Transverse colon (tissue), 4 donors: ENCODE measurements around the gene WSCD2. TPM values are rescaled to one million over a fixed set of nuclear protein-coding genes. Genes with fewer than 3 reads are reported as not detected.

Source experiments
- DNase-seq: peaks from one replicate; pipeline ENCODE4 v3.0.0-alpha.2; 2019
- H3K27ac ChIP-seq, 4 donors: fragments of 200-600 bp; sonication (generic); 2 replicates each; pipeline ENCODE4 v1.5.1; 2016 to 2018; ENCODE audit warnings: inconsistent platforms in 4 of 4
- H3K27me3 ChIP-seq: fragments of 200-600 bp; sonication (generic); 2 replicates; pipeline ENCODE4 v1.5.1; 2017; ENCODE audit warnings: inconsistent platforms
- H3K36me3 ChIP-seq, 4 donors: fragments of 200-600 bp; sonication (generic); 2 replicates each; pipeline ENCODE4 v1.5.1; 2017 to 2019; ENCODE audit warnings: inconsistent platforms in 4 of 4
- H3K4me1 ChIP-seq, 4 donors: fragments of 200-600 bp; sonication (generic); 2 replicates each; pipeline ENCODE4 v1.5.1; 2017 to 2020; ENCODE audit warnings: inconsistent platforms in 4 of 4
- H3K4me3 ChIP-seq, 4 donors: fragments of 200-600 bp; sonication (generic); 1 replicate in 1 of 4; 2 replicates in 3 of 4; pipeline versions ENCODE4 v1.5.1 to v1.6.1; 2017 to 2019; ENCODE audit warnings: inconsistent platforms in 4 of 4
- H3K9me3 ChIP-seq, 2 donors: fragments of 200-600 bp; sonication (generic); 2 replicates each; pipeline ENCODE4 v1.5.1; 2017 to 2019; ENCODE audit warnings: inconsistent platforms in 2 of 2
- EP300 ChIP-seq: sonication (generic); formaldehyde crosslinking; IDR thresholded peaks from one replicate; pipeline ENCODE4 v1.6.1; 2017; ENCODE audit warnings: antibody characterized with exemption, low read depth
- POLR2A ChIP-seq: fragments of 450-650 bp; IDR thresholded peaks from one replicate; pipeline ENCODE4 v1.6.1; 2016; ENCODE audit warnings: antibody characterized with exemption, mild to moderate bottlenecking, moderate library complexity
- POLR2AphosphoS5 ChIP-seq, 3 donors: sonication (generic); formaldehyde crosslinking; IDR thresholded peaks; one replicate each; pipeline ENCODE4 v1.6.1; 2016; ENCODE audit warnings: antibody characterized with exemption in 3 of 3
- WGBS, 2 donors: methylation state at CpG; one replicate each; pipeline ENCODE4 v1.1.5; 2018; ENCODE audit warnings: low coverage in 1 of 2; 5-methylcytosine and 5-hydroxymethylcytosine counted together
- in situ Hi-C, 4 donors: fragments of 200-750 bp; cut with MboI; loops; one replicate each; pipeline versions ENCODE4 v1.15.0 to v1.15.1; 2017; ENCODE audit warnings: low sequenced_read_pairs in 3 of 4, low pct_ligation_motif_present in 1 of 4, low pct_unique_long_range_greater_than_20kb in 1 of 4
- intact Hi-C: fragments of 100-400 bp; cut with DNase I; formaldehyde crosslinking; loops from one replicate; pipeline ENCODE4 v1.15.1; 2023; ENCODE audit warnings: low total_unique reads
- total RNA-seq, 4 donors: library from RNA; depleted of rRNA; stranded (reverse); fragments of >200 nt; gene quantifications; one replicate each; pipeline ENCODE4 v1.1.0, GENCODE V29; 2016
- TF ChIP-seq, protein P1 (sequence below), 5 experiments: fragments of 200-600 bp in 3 of 5; fragments of 450-650 bp in 2 of 5; sonication (generic) in 3 of 5; IDR thresholded peaks; 1 replicate in 2 of 5; 2 replicates in 3 of 5; pipeline ENCODE4 v1.5.1; 2016 to 2017; ENCODE audit warnings: antibody characterized with exemption in 5 of 5, inconsistent platforms in 3 of 5, mild to moderate bottlenecking in 2 of 5, moderate library complexity in 1 of 5

The WSCD2 gene
- total RNA-seq, 4 donors from 2014 or later, result 0.16 to 46.6 (median 1.1) TPM; not detected in 1

DNA sequence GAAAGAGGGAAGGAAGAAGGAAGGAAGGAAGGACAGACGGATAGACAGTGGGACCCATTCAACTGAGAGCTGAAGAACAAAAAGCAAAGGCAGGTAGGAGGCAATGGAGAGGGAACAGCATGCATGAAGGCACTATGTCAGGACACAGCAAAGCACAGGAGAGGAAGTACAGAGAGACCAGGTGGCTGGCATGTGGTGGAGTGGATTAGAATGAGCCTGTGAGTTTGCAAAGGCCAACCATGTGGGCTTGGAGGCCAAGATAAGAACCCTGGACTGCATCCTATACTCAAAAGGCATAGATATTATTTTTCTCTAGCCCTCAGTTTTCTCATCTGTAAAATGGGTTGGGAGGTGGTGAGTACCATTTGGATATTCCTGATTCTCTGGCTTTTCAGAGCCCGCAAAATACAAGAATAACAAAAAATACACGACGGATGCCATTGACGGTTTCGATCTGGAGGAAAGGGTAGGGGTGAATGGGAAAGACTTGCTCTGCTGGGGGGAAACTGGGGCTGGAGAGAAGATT, 102.9 kb downstream of the WSCD2 start:
- WGBS, 2 donors, result 79 to 88% methylated on average over 6 of the region's 6 CpGs
- TF ChIP-seq, protein P1, sequence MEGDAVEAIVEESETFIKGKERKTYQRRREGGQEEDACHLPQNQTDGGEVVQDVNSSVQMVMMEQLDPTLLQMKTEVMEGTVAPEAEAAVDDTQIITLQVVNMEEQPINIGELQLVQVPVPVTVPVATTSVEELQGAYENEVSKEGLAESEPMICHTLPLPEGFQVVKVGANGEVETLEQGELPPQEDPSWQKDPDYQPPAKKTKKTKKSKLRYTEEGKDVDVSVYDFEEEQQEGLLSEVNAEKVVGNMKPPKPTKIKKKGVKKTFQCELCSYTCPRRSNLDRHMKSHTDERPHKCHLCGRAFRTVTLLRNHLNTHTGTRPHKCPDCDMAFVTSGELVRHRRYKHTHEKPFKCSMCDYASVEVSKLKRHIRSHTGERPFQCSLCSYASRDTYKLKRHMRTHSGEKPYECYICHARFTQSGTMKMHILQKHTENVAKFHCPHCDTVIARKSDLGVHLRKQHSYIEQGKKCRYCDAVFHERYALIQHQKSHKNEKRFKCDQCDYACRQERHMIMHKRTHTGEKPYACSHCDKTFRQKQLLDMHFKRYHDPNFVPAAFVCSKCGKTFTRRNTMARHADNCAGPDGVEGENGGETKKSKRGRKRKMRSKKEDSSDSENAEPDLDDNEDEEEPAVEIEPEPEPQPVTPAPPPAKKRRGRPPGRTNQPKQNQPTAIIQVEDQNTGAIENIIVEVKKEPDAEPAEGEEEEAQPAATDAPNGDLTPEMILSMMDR (IDR thresholded peaks at IDR 0.05), result no peak
- TF ChIP-seq POLR2AphosphoS5 (IDR thresholded peaks at IDR 0.05) (no peak), POLR2A (no peak), EP300 (no peak)
- in situ Hi-C loops (no loop called here), intact Hi-C loops (no loop called here)
- Histone ChIP-seq H3K4me1 (no peaks in the 10 kb centered on the region), H3K27ac (no peak overlapping the region), H3K9me3 (no peaks in the 10 kb centered on the region), H3K36me3 (no peaks in the 10 kb centered on the region), H3K27me3 (no peaks in the 10 kb centered on the region), H3K4me3 (no peak overlapping the region)
- DNase-seq, result no peak

DNA sequence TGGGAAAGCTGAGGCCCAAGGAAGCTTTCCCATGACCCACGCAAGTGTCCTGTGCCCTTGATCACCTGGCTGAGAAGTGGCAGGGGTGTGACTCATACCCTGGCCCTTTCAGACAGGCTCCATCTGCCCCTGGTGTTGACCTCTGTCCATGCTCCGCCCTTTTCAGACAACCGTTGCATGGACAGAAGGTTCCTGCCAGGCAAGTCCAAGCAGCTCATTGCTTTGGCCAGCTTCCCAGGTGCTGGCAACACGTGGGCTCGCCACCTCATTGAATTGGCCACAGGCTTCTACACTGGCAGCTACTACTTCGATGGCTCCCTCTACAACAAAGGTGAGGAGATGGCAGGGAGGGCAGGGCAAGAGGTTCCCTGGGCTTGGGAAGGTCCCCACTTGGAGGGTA, 103.5 kb downstream of the WSCD2 start:
- Histone ChIP-seq H3K36me3 (no peaks in the 10 kb centered on the region), H3K9me3 (no peaks in the 10 kb centered on the region), H3K27ac (no peak overlapping the region), H3K4me3 (no peak overlapping the region), H3K4me1 (no peaks in the 10 kb centered on the region), H3K27me3 (no peaks in the 10 kb centered on the region)
- in situ Hi-C loops (no loop called here), intact Hi-C loops (no loop called here)
- WGBS, 2 donors, result 48 to 60% methylated on average over 1 to 6 of the region's 6 CpGs
- TF ChIP-seq POLR2AphosphoS5 (IDR thresholded peaks at IDR 0.05), result no peak
- no peak for TF ChIP-seq POLR2A
- TF ChIP-seq, protein P1 (IDR thresholded peaks at IDR 0.05), result no peak
- no peak for TF ChIP-seq EP300
- no peak for DNase-seq

DNA sequence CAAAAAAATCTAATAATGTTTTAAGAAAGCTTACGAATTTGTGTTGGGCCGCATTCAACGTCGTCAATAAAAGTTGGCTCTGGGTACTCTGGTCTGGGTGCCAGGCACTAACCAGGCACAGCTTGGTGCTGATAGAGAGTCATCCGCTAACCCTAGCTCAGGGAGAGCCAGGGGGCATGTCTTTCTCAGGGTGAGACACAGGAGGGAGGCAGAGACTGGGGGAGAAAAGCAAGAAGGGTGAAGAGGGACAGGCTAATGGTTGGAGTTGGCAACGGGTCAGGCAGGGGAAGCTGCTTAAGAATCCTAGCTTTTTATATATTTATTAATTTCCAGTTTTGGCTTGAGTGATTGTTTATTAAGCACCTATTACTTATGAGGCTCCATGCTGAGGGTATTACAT, 105.1 kb downstream of the WSCD2 start:
- DNase-seq, result no peak
- intact Hi-C loops, result no loop called here
- in situ Hi-C loops, result no loop called here
- Histone ChIP-seq H3K9me3 (no peaks in the 10 kb centered on the region), H3K27ac (no peak overlapping the region), H3K4me3 (no peak overlapping the region), H3K36me3 (no peaks in the 10 kb centered on the region), H3K4me1 (no peaks in the 10 kb centered on the region), H3K27me3 (no peaks in the 10 kb centered on the region)
- WGBS, 2 donors, result 76 to 91% methylated on average over 5 to 6 of the region's 6 CpGs
- TF ChIP-seq, protein P1 (IDR thresholded peaks at IDR 0.05), result no peak
- TF ChIP-seq POLR2AphosphoS5 (IDR thresholded peaks at IDR 0.05) (no peak), POLR2A (no peak), EP300 (no peak)

DNA sequence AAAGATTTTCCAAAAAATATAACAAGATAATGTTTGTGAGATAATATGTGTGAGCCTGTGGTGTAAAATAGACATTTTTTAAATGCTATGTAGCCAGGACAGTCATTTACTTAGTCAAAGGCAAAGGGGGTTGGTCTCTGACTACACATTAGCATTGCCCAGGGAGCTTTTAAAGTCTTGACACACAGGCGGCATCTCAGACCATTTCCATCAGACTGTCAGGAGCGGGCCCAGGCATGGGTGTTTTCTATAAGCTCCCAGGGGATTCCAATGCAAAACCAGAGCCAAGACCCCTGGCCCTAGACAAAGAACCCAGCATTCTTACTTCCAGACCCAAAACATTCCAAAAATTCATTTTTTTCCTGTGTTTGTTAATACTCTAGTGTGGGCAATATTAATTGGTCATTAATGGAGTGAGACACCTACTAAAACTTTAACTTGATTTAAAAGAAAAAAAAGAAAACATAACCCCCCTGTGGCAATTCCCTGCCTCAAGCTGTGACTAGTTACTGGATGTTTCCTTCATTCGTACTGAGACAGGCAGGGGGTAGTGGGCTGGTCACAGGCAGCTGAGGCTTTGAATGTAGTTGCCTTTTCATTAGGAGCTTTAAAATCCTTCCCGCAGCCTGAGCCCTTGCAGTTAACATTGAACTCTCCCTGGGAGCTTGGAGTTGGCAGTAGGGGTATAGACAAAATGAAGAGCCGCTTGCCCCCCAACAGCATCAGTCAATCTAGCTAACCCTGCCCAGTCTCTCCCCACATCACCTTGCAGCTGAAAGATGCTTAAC, 106.3 kb downstream of the WSCD2 start:
- Histone ChIP-seq H3K27ac (no peak overlapping the region), H3K4me3 (no peak overlapping the region), H3K9me3 (no peaks in the 10 kb centered on the region), H3K27me3 (no peaks in the 10 kb centered on the region), H3K4me1 (no peaks in the 10 kb centered on the region), H3K36me3 (no peaks in the 10 kb centered on the region)
- intact Hi-C loops (no loop called here), in situ Hi-C loops (no loop called here)
- no peak for TF ChIP-seq POLR2A
- TF ChIP-seq, protein P1 (IDR thresholded peaks at IDR 0.05), result no peak
- TF ChIP-seq POLR2AphosphoS5 (IDR thresholded peaks at IDR 0.05), result no peak
- no peak for TF ChIP-seq EP300
- WGBS, 2 donors, result 56 to 71% methylated on average over 1 to 5 of the region's 5 CpGs
- no peak for DNase-seq
